HG03457 (cell line): ENCODE results near the gene MAL.

ENCODE experiments used
- ATAC-seq: cut with Tn5 transposase; IDR thresholded peaks from one replicate; pipeline ENCODE4 v1.9.1; 2021; ENCODE audit warnings: moderate number of reproducible peaks; ENCODE audit not compliant: unreplicated experiment

Gene MAL

DNA sequence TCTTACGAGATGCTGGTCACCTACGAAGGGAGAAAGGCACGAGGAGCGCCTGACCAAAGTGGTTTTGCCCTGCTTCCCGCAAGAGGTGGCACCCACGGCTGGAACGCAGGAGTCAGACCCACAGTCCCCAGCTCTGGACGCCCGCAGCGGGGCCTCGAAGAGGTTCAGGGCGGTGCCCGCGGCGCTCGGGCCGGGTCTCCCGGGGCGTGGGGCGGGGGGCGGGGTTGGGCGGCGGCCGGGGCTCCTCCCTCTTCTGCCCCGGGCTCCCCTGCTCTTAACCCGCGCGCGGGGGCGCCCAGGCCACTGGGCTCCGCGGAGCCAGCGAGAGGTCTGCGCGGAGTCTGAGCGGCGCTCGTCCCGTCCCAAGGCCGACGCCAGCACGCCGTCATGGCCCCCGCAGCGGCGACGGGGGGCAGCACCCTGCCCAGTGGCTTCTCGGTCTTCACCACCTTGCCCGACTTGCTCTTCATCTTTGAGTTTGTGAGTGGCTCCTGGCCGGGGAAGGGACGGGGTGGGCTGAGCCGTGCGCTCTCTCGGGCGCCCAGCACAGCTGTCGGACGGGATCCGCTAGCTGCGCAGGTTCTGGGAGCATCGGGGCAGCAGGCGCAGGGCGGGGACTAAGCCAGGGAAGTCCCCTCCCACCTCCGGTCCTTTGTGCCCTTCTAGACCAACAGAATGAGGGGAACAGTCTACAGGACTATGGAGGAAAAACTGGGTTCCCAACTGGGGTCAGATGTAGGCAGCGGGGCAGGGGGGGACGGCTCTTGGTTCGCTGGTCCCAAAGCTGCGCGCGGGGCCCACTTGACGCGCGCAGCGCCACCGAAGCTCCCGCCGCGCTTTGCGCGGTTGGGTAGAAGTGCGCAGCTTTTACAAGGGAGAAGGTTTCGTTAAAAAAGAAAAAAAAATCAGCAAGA lies at the start of gene MAL:
TSS of gene MAL (plus strand) at position 303 of the 914 bp plus-strand sequence. CDS start at position 388, 85 bp downstream.
- ATAC-seq: no peak

DNA sequence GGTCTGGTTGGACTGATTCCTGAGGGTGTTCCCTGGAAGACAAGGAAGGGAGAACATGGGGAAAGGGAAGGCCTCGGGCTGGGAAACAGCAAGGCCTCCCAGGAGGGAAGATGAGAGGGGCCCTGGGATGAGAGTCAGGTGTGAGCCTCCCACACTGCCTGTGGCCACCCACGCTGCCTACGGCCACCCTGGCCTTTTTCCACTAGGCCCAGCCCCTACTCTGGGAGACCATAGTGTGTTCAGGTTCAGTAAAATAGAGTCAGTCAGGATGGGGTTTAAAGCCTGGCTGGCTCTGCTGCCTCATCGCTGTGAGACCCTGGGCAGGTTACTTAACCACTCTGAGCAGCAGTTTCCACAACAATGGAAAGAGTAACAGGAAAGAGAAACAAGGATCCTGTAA lies 47.7 kb upstream of the MAL start:
- ATAC-seq: no peak

DNA sequence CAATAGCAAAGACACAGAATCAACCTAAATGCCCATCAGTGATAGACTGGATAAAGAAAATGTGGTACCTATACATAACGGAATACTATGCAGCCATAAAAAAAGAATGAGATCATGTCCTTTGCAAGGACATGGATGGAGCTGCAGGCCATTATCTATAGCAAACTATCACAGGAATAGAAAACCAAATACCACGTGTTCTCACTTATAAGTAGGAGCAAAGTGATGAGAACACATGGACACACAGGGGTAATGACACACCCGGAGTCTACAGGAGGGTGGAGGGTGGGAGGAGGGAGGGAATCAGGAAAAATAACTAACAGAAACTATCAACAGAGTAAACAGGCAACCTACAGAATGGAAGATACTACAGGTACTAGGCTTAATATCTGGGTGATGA lies 46.6 kb upstream of the MAL start:
- no peak for ATAC-seq

DNA sequence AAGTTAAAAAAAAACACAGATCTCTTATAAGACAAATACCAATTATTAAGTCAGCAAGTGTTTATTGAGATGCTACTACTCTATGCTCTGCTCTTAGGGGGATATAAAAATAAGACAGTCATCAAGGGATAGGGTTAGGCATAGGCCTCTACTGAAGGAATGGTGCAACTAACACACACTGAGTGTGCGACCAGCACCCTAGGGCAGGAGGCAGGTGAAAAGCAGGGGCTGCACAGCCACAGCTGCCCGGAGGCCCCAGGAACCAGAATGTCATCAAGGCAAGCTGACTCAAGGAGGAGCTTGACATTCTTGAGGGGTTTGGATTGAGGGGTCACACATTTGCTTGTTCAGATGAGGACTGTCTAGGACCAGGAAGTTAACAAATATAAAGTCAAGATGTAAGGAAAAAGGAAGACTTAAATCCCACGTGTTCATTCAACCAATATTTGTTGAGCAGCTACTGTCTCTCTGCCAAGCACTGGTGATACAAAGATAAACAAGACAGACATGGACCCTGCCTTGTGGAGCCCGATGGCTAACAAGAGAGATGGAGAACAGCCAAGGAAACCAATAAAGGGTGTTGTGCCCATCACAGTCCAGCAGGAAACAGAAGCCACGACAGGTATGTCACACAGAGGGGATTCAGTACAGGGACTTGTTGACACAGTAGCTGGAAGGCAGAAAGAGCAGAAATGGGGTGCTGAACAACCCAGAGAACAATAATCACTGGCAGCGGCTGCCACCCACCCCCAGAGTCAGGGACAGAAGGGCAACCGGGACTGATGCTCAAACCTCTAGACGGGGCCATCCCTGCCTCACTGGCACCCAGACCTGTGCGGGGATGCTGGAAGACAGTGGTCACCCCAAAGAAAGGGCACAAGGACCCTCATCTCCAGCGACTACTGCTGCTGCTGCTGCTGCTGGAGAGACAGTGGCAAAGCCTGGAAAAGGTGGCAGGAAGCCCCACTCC lies 45.8 kb upstream of the MAL start:
- ATAC-seq: no peak

DNA sequence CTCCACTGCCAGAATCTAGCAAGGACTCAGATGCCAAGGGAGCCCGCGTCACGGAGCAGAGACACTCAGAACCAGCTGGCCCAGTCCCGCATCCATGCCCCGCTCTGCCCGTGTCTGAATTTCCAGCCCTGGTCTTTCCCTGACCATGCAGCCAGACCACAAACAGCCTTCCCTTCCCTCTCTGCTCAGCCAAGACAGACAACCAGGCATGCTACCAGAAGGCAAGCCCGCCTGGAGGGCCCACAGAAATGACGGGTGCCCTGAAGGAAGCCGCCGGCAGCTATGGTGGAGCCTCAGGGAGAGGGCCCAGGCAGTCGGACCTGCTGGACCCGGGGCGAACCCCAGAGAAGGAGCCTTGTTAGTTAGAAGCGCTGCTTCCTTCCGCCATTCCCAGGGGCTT lies 45.1 kb upstream of the MAL start:
- ATAC-seq: no peak

DNA sequence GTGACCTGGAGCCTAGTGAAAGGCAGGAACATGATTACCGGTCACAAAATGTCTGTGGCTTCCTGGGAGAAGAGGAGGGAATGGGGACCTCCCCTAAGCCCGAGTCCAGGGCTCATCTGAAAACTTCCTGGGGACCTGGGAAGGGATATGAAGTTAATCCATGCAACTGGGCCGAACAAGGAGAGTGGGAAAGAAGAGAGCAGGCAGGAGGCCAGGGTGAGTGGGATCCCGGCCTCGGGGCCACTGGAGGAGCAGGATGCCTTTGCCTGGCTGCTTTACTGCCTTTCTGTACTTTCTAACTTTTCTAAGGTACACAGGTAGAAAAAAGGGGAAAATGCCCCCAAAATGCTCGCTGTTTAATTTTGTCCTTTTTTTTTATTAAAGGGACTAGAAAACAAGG lies 43.4 kb upstream of the MAL start:
- ATAC-seq: no peak

DNA sequence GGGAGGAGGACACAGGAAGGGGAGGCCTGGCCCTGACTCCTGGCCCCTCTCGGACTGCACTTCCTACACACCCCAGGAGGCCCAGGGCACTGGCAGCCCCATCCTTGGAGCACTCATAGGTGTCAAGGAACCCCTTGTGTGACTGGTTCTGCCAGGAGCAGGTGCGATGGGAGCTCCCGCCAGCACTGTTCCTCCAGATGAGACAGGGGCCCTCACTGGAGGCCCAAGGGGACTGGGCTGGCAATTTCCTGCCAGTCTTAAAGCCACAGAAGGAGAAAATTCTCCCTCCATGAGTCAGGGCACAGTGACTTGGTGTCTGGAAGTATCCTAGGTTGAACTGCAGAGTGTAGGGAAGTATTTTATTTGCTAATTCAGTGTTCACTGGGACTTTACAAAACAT lies 42.8 kb upstream of the MAL start:
- ATAC-seq: no peak

DNA sequence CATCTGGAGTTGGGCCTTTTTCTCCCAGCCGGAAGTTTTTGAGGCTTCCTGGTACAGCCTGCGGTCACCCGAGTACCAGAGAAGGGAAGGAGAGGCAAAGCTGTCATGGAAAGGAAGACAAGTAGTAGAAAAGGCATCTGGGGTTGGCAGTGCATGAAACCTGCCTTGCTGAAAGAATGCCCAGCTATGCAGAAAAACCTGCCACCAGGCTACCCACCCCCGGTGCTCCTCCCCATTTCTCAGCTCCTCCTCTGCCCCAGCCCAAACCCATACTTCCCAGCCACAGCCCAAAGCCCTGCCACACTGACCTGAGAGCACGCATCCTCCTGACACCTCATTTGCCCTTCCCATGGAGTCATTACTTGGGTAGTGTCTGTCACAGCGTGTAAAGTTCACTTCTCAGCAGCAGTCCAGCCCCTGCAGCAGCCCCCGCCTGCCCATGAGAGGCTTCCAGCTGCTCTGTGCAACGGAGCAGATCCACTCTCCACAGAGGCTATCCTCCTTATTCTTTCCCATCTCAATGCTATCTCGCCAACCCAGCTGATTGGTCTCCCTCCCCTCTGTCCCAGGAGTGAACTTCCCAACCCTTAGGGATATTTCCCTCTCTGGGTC lies 40.4 kb upstream of the MAL start:
- ATAC-seq: no peak

DNA sequence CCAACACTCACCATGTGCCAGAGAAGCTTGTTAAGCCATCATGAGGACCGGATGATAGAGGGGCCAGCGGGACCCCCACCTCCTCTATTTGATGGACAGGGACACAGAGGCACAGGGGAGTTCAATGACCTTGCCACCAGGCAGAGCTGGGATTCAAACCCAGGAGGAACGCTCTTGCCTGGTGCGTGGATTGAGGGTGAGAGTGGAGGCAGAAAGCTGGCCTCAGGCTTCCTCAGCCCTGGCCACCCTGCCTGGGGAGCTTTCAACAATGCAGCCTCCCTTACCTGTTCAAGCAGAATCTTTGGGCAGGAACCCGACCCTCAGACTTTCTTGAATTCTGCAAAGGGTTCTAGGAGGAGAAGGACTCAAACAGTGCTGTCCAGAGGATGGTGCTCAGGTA lies 39.9 kb upstream of the MAL start:
- no peak for ATAC-seq

DNA sequence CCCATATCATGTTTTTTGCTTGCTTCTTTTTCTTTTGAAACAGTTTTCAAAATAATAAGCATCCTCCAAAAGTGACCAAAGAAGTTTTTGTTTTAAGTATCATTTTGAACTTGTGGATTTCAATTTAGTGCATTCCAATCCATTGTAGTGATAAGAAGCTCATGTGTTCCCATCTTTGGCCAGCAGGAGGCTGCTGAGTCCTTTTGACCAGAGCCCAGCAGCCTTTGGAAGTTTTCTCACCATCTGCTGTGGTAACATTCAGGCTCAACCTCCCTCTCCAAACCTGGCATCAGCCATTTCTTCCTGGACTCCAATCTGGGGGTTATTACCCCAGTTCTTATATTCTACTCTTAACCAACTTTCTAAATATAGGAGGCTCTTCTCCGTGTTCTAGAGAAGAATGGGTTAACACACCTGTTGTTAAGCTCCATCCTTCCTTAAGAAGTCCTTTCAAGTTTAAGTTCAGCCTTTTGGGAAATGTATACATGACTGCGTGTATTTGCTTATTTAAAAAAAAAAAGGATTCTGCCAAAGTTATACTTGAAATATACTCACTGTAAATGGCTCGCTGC lies 39.0 kb upstream of the MAL start:
- peak; percentile 83 for ATAC-seq

DNA sequence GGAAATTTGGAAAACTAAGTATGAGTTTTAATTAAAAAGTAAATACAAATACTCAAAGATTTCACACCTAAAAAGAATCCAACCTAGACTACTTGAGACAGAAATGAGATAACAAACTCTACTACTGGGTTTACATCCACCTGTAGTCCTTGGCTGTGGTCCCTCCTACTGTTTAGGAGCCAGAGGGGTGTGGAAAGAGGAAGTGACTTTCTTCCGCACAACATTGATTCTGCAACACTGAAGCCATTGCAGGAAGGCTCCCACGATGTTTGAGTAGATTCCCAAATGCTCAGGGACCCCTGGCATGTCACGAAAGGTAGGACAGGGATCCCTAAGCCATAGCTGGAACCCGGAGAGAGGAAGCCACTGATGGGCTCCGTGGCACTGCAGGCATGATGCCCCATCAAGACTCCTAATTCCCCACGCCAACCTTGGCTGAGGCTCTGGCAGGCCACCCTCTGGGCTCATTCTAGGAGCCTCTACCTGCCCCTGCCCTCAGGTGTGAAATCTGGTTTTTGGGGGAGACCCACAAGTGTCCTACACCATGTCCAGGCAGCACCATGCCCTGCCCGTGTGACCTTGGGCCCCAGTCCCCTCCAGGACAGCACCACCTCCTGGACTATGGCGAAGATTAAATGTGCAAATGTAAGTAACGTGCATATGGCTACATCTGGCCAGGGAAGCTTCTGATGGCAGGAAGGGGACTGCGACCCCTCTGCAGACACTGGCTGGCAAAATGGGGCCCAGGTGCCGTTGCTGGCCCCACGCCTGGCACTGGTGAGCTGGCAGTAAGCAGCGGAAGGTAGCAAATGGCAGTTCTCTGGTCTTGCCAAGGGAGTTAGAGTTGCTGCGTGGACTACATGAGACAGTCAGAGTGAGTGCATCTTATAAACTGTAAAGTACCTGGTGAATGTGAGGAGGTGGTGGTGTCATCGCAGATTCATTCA lies 38.2 kb upstream of the MAL start:
- ATAC-seq: no peak

DNA sequence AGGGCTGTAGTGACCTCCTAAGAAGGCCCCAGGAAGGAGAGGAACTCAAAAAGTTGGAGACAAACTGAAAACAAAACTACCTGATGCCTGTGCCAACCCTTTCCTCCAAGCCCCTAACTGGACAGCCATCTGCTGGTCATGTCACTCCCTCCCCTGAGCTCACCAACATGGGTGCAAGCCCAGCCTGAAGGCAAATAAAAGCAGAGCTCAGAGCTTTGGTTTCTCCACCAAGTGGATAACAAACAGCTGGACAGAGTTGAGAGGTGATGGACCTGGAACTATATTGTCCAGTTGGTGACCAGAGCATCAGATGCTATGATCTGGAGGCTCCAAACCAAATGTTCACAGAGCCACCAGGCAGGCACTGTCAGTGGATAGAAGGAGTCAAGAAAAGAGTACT lies 34.6 kb upstream of the MAL start:
- ATAC-seq: no peak

DNA sequence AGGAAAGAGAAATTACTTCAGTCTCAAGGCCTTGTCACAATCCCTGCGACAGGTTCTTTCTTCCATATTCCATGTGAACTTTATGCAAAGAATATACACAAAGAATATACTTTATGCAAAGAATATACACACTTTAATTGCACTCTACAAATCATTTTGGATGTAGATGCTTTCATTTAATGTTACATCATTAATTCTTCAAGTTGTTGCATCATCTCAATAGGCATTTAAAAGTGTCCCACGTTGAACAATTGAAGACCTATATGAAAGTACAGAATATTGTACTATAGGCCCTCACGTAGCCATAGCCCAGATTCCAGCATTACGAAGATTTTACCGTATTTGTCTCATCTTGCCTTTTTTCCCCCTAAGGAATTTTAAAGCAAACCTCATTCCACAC lies 33.1 kb upstream of the MAL start:
- ATAC-seq: no peak

DNA sequence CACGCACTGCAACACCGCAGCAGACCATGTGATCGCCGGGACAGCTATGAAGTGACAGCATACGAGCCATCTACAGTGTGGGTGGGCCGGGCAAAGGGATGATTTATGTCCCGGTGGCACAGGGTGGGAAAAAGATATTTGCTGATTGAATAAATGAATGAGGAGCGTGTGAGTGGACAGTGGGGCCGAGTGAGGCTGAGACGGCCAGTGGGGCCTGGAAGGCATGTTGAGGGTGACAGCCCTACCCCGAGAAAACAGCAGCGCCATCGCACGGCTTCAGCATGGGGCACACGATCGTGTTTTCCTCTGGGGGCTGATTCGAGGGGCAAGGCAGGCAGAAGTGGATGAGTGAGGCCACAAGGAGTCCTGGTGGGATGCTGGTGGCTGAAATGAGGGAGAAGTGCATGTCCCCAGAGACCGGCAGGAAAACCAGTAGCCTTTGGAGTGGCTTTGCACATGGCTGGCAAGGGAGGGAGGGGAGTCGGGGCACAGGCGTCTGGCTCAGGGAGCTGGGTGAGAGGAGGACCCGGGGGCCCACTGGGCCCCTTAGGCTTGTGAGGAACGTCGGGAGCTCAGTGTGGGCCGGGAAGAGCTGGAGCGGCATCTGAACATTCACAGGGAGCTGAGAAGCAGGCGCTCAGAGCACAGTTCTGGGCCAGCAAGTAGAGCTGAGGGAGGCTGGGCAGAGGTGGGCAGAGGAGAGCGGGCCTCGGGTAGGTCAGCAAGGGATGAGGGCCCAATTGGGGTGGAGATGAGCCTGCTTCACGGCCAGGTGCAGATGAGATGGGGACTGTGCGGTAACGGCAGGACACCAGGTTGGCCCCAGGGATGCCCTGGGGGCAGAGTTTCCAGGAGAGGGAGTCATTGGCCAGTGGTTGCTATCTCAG lies 32.1 kb upstream of the MAL start:
- no peak for ATAC-seq

DNA sequence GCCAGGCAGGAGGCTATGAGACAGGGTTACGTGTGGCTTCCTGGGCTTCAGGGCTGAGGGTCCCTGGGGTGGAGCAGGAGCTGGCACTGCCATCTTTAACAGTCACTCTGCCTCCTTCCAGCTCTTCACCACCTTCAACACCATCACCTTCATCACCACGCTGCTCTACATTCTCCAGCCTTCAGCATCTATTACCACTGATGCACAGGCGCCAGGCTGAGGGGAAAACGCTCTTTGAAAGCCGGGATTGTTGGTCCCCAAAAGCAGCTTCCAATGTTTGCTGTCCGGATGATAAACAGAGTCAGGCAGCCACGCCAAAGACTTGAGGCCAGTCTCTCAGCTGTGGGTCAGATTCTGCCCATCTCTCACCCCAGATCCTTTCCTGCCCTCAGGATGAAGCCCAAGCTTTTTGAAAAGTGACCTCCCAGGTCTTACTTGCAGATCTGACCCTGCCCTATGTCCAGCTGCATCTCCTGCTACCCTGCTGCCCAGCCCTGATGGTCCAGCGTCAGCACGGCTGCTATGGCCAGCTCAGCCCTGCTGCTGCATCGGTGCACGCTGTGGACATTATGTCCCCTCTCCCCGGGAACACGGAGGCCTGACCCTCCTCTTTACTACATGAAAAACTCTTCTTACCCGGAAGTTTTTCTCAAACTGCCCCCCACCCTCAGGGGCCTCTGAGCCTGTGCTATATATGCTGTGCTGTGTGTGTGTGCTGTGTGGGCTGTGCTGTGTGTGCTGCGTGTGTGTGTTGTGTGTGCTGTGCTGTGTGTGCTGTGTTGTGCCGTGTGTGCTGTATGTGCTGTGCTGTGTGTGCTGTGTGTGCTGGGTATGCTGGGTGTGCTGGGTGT lies 31.2 kb upstream of the MAL start:
- no peak for ATAC-seq

DNA sequence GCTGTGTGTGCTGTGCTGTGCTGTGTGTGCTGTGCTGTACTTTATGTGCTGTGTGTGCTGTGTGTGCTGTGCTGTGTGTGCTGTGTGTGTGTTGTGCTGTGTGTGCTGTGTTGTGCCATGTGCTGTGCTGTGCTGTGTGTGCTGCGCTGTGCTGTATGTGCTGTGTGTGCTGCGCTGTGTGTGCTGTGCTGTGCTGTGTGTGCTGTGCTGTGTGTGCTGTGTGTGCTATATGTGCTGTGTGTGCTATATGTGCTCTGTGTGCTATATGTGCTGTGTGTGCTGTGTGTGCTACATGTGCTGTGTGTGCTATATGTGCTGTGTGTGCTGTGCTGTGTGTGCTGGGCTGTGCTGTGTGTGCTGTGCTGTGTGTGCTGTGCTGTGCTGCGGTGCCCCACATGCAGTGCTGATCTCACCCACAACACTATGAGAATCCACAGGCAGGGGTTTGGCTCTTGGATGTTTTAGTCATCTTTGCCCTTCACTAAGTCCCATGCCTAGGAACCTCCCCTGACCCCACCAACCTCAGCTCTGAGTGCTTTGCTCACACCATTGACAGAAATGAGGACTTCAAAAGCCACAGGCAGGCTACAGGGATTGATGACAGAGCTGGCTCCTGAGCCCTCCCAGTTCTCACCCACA lies 30.5 kb upstream of the MAL start:
- ATAC-seq: no peak

DNA sequence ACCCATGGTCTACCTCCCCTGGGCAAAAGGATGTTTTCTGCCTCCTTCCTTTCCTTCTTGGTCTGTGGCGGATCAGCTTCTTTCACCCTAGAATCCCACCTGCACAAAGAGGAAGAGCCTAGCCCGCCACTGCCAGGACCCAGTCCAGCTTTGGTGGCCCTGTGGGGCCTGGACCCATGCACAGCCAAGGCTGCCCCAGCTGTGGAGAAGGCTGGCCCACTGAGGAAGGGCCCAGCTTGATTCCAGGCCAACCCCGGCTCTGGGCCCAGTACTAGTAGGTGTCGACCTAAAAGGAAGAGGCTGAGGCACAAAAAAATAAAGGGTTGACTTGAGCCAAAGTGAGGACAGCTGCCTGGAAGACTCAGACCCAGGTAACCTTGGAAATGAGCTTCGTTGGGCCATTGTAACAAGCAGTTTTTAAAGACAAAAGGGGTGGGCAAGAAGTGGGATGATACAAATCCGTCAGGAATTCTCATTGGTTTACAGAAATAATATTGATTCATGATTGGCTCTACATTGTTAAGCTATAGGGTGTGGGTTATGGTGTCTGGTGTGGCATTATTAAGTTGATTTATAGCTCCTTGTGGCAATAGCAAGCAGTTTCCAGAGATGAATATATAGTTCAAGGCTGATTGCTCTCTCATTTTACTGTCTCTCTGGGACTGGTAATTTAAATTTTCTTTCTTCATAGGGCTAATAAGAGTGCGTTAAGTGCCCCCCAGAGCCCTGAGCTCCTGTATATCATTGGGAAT lies 29.8 kb upstream of the MAL start:
- ATAC-seq: no peak
